Mucosa of stomach (tissue), 1 donor: ENCODE measurements around the gene NACC2.

Experiments
- H3K27me3 ChIP-seq: one replicate; pipeline ENCODE4 v1.7.0; 2013; ENCODE audit warnings: mild to moderate bottlenecking, low read length; ENCODE audit not compliant: control insufficient read depth, insufficient read depth
- H3K36me3 ChIP-seq: one replicate; pipeline ENCODE4 v1.7.0; 2013; ENCODE audit warnings: low read length; ENCODE audit not compliant: control insufficient read depth, insufficient read depth
- H3K4me1 ChIP-seq: one replicate; pipeline ENCODE4 v1.7.0; 2013; ENCODE audit warnings: mild to moderate bottlenecking, low read length; ENCODE audit not compliant: control insufficient read depth, insufficient read depth
- H3K4me3 ChIP-seq: one replicate; pipeline ENCODE4 v1.7.0; 2013; ENCODE audit warnings: low read length
- H3K9ac ChIP-seq: one replicate; pipeline ENCODE4 v1.7.0; 2013; ENCODE audit warnings: mild to moderate bottlenecking, low read length, moderate library complexity
- H3K9me3 ChIP-seq: one replicate; pipeline ENCODE4 v1.7.0; 2013; ENCODE audit warnings: mild to moderate bottlenecking, low read length, moderate library complexity; ENCODE audit not compliant: control insufficient read depth
- donor health status: Pancreatic carcinoma.

The NACC2 gene

DNA sequence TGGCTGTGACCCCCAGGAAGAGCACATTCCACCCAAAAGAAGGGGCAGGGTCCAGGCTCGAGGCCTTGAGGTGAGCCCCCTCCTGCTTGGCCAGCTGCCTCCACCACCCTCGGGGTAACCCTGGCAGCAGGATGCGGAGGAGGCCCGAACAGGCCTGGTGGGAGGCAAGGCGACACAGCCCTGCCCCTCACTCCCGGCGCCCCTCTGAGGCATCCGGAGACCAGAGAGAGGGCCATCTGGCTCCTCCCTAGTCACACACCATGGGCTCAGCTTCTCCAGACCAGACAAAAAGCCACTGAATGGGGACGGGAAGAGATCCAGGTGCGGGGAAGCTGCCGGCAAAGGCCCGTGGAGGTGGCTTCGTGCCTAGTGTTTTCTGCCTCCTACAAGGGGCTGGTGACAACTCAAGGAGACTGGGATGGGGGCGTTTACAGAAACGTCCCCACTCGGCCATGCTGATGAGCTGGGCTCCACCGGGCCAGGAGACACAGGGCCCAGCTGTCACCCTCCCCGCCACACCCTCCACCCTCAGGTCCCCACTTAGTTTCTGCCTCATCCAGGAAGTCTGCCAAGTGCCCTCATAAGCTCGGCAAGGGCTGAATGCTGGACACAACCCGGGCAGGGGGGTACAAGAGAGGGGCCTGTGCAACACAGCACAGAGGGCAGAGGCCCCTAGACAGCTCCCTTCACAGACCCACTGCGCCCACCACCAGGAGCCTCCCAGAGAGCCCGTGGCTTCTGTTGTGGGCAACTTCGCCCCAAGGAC is 41.9 kb downstream of the NACC2 start:
- no peaks in the 10 kb centered on the region for H3K36me3 ChIP-seq
- no peaks in the 10 kb centered on the region for H3K9me3 ChIP-seq
- no peak overlapping the region for H3K4me3 ChIP-seq
- H3K4me1 ChIP-seq: peaks cover 54% of the 10 kb centered on the region
- peak overlapping the region; percentile 43 for H3K9ac ChIP-seq
- no peaks in the 10 kb centered on the region for H3K27me3 ChIP-seq

DNA sequence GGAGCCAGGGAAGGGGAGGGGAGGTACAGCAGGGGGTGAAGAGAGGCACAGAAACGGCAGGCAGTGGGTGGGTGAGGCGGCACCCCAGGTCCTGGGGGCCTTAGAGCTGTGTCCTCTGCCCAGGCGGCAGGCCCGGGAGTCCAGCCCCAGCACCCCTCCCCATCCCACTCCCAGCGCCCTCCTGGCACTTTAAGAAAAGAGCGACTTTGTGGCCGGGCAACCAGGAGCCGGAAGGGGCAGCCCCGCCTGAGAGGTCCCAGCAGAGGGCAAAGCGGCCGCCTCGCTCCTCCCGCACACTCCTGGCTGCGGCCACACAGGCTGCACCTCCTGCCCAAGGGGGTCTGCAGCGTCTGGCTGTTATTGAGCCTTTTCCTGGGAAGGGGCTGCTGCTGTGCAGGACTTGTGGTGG is 42.6 kb downstream of the NACC2 start:
- Histone ChIP-seq H3K27me3 (no peaks in the 10 kb centered on the region), H3K9ac (no peak overlapping the region), H3K9me3 (no peaks in the 10 kb centered on the region), H3K36me3 (no peaks in the 10 kb centered on the region), H3K4me3 (peak overlapping the region; percentile 50), H3K4me1 (peaks cover 54% of the 10 kb centered on the region)

- H3K36me3 ChIP-seq: no peaks in the 10 kb centered on the region
- H3K4me1 ChIP-seq: peaks cover 53% of the 10 kb centered on the region
- no peaks in the 10 kb centered on the region for H3K9me3 ChIP-seq
- no peaks in the 10 kb centered on the region for H3K27me3 ChIP-seq
- no peak overlapping the region for H3K9ac ChIP-seq
- H3K4me3 ChIP-seq: peak overlapping the region; percentile 50
Observed at GRCh38 chr9:136051837-136052471, 43.1 kb downstream of the NACC2 start.

GRCh38 chr9:136051453-136051836 is 43.6 kb downstream of the NACC2 start:
- no peaks in the 10 kb centered on the region for H3K27me3 ChIP-seq
- H3K4me3 ChIP-seq: no peak overlapping the region
- H3K9me3 ChIP-seq: no peaks in the 10 kb centered on the region
- H3K4me1 ChIP-seq: peaks cover 48% of the 10 kb centered on the region
- no peaks in the 10 kb centered on the region for H3K36me3 ChIP-seq
- peak overlapping the region; percentile 34 for H3K9ac ChIP-seq

DNA sequence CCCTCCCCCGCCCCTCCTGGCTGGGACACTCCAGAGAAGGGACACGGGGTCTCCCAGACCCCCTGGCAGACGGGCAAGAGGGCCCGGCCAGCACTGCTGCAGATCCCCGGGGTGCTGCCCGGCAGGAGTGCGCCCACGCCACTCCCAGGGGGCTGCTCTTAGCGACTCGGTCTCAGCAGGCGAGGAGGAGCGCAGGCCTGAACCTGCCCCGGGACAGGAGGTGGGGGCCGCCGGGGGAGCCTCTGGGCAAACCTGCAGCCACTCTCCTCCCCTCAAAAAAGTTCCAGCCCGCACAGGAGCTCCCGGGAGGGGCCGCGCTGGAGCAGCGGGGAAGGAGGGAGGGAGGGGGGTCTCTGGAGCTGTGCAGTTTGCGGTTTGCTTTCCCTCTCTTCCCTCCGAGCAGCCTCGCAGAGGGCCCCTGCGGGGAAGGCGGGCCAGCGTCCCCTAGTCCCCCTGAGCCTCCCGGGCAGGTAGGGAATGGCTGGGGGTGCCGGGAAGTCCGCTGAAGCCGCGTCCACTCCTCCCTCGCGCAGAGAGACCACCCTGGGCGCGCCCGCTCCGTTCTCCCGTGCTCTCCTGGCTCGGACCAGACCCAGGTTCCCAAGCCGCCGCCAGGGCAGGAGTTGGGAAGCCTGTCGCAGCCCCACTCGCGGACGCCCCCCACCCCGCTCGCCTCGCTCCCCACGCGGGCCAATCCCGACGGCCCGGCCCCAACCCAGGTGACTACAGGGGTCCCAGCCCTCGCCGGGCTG is 44.2 kb downstream of the NACC2 start:
- Histone ChIP-seq H3K9ac (peak overlapping the region; percentile 34), H3K9me3 (no peaks in the 10 kb centered on the region)

GRCh38 chr9:136050266-136050700 is 44.8 kb downstream of the NACC2 start:
- H3K27me3 ChIP-seq: no peaks in the 10 kb centered on the region
- H3K9ac ChIP-seq: peak overlapping the region; percentile 34
- no peak overlapping the region for H3K4me3 ChIP-seq
- no peaks in the 10 kb centered on the region for H3K36me3 ChIP-seq
- no peaks in the 10 kb centered on the region for H3K9me3 ChIP-seq
- peaks cover 37% of the 10 kb centered on the region for H3K4me1 ChIP-seq

More for the DNA sequence above, 44.2 kb downstream of the NACC2 start:
- no peaks in the 10 kb centered on the region for H3K27me3 ChIP-seq
- peaks cover 43% of the 10 kb centered on the region for H3K4me1 ChIP-seq
- H3K4me3 ChIP-seq: no peak overlapping the region
- no peaks in the 10 kb centered on the region for H3K36me3 ChIP-seq

DNA sequence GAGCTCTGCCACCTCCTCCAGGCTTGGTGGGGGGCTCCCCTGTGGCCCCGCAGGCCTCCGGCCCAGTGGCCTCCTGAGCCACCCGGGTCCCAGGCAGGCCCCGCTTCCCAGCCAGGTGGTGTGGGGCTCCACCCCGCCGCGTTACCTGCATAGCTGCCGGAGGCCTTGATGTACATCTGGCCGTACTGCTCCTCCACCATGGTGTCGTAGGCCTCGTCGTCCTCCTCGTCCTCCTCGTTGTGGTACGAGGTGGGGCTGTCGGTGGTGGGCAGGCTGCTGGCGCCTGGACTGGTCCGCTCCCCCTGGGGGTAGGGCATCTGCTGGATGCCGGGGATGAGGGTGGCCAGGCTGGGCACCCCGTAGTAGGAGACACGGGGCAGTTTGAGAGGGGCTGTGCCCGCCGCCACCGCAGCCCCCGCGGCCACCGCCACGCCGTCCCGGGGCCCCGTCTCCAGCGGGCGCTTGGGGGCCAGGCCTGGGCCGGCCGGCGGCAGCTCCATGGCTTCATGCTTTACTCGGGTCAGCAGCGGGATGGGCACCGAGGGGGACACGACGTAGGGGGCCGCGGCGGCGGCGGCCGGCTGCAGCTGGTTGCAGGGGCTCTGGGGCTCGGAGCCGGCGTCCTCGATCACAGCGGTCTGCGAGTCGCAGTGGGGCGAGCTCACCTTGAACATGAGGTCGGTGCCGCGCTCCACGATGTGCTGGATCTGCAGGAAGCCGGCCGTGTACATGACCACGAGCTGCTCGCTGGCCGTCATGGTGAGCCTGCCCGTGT is 45.4 kb downstream of the NACC2 start:
- no peaks in the 10 kb centered on the region for H3K9me3 ChIP-seq
- peaks cover 31% of the 10 kb centered on the region for H3K4me1 ChIP-seq
- H3K4me3 ChIP-seq: no peak overlapping the region
- H3K36me3 ChIP-seq: no peaks in the 10 kb centered on the region
- H3K27me3 ChIP-seq: no peaks in the 10 kb centered on the region
- H3K9ac ChIP-seq: no peak overlapping the region

DNA sequence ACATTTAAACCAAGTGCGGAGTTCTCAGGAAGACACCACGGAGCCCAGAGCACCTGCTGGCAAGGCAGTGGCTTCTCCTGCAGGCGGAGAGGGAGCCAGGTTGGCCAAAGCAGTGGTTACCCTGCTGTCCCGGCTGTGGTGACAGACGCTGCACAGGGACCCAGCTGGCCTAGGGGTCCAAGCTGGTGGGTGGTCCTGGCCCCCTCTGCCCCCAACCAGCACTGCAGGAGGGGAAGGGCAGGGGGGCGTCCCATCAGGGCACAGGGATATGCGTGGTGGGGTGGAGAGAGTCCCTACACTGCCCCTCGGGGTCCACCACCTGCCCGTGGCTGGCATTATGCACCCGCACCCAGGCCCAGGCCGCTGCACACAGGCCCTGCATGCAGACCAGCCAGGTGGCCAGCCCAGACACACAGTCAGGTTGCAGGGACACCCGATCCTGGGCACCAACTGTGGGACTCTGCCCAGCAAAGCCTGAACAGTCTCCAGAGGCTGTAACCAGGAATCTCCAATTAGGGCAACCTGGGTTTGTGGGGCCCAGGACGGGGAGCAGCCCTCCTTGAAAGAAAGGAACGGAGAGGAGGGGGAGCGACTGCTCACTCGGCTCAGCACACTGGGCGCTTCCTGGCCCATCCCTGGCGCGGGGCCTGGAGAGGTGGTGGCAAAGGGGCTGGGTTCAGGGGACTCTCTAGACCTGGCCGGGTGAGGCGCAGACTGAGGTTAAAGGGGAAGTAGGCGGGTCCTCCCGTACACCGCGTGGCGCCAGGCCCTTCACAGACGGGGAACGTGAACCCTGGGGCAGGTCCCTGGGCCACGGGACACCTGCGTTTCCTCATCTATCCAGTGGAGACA is 46.3 kb downstream of the NACC2 start:
- no peak overlapping the region for H3K4me3 ChIP-seq
- no peaks in the 10 kb centered on the region for H3K9me3 ChIP-seq
- H3K27me3 ChIP-seq: no peaks in the 10 kb centered on the region
- peaks cover 25% of the 10 kb centered on the region for H3K4me1 ChIP-seq
- H3K9ac ChIP-seq: no peak overlapping the region
- H3K36me3 ChIP-seq: no peaks in the 10 kb centered on the region

GRCh38 chr9:136047775-136048559 is 47.1 kb downstream of the NACC2 start:
- Histone ChIP-seq H3K4me1 (peaks cover 17% of the 10 kb centered on the region), H3K9me3 (no peaks in the 10 kb centered on the region), H3K4me3 (no peak overlapping the region), H3K36me3 (no peaks in the 10 kb centered on the region), H3K27me3 (no peaks in the 10 kb centered on the region), H3K9ac (no peak overlapping the region)

GRCh38 chr9:136047076-136047774 is 47.9 kb downstream of the NACC2 start:
- Histone ChIP-seq H3K4me3 (no peak overlapping the region), H3K9me3 (no peaks in the 10 kb centered on the region), H3K4me1 (peaks cover 9% of the 10 kb centered on the region), H3K36me3 (no peaks in the 10 kb centered on the region), H3K27me3 (no peaks in the 10 kb centered on the region), H3K9ac (no peak overlapping the region)
